ENCODE data around the gene GALE. TPM values are rescaled to one million over a fixed set of nuclear protein-coding genes. Genes with fewer than 3 reads are reported as not detected.

GALE gene
- polyA plus RNA-seq, 1 experiment = 19.2 TPM

GRCh38 chr1:23748016-23748415 is 52.5 kb downstream of the GALE start:
- H3K27ac ChIP-seq (ENCODE audit: low read depth, low read length) = no peak overlapping the region
- TF ChIP-seq, protein P1, sequence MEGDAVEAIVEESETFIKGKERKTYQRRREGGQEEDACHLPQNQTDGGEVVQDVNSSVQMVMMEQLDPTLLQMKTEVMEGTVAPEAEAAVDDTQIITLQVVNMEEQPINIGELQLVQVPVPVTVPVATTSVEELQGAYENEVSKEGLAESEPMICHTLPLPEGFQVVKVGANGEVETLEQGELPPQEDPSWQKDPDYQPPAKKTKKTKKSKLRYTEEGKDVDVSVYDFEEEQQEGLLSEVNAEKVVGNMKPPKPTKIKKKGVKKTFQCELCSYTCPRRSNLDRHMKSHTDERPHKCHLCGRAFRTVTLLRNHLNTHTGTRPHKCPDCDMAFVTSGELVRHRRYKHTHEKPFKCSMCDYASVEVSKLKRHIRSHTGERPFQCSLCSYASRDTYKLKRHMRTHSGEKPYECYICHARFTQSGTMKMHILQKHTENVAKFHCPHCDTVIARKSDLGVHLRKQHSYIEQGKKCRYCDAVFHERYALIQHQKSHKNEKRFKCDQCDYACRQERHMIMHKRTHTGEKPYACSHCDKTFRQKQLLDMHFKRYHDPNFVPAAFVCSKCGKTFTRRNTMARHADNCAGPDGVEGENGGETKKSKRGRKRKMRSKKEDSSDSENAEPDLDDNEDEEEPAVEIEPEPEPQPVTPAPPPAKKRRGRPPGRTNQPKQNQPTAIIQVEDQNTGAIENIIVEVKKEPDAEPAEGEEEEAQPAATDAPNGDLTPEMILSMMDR (IDR thresholded peaks at IDR 0.05; ENCODE audit: low read depth, low read length) = no peak
- no peak for DNase-seq (ENCODE audit: low read depth, low spot score)
- ChIA-PET CTCF (interaction anchor here (1.0 to 3.8 kb wide), 4 partner anchors 24 to 402 kb away, joined by 3 to 17 read pairs (median 4); no protein-coding TSS in a partner anchor), POLR2A (no interaction called here)
- H3K27me3 ChIP-seq (ENCODE audit: control insufficient read depth, insufficient read depth, low read length) = no peaks in the 10 kb centered on the region
- H3K4me3 ChIP-seq (ENCODE audit: low read depth, low read length) = no peak overlapping the region
- H3K9me3 ChIP-seq (ENCODE audit: control insufficient read depth, insufficient read depth, low read length) = no peaks in the 10 kb centered on the region

Other genes with a start within 250 kb of the GALE start
- gene ID3, start 241.3 kb downstream of the GALE start, polyA plus RNA-seq (2011; rRNA removed) = 15.3 and 25.0 TPM in 2 replicates
- 1,898 and 2,055 TPM in 2 replicates for gene RPL11, start 108.9 kb downstream of the GALE start, polyA plus RNA-seq (2011; rRNA removed)
- 27.5 and 30.8 TPM in 2 replicates for gene ELOA, start 57.3 kb downstream of the GALE start, polyA plus RNA-seq (2011; rRNA removed)
- gene PITHD1, start 22.3 kb downstream of the GALE start, polyA plus RNA-seq (2011; rRNA removed) = 32.4 and 41.1 TPM in 2 replicates
- 27.1 and 37.8 TPM in 2 replicates for gene LYPLA2, start 9.6 kb downstream of the GALE start, polyA plus RNA-seq (2011; rRNA removed)
- 38.8 and 39.5 TPM in 2 replicates for gene HMGCL, start 24.7 kb upstream of the GALE start, polyA plus RNA-seq (2011; rRNA removed)
- 2.9 and 3.9 TPM in 2 replicates for gene FUCA1, start 67.5 kb upstream of the GALE start, polyA plus RNA-seq (2011; rRNA removed)
- not detected in 2 replicates for gene CNR2, start 112.6 kb upstream of the GALE start, polyA plus RNA-seq (2011; rRNA removed)
- 96.0 and 107 TPM in 2 replicates for gene PNRC2, start 159.1 kb upstream of the GALE start, polyA plus RNA-seq (2011; rRNA removed)
- gene SRSF10, start 179.6 kb upstream of the GALE start, polyA plus RNA-seq (2011; rRNA removed) = 98.7 and 140 TPM in 2 replicates

All from AG04450 (cell line).